Heart left ventricle (tissue), 13 donors: ENCODE measurements around the gene RPS13.

Experiments used
- CTCF ChIP-seq, 12 donors: fragments of 200-600 bp; sonication (generic) in 4 of 12; IDR thresholded peaks; one replicate each; pipeline versions ENCODE4 v1.5.0 to v1.8.0; 2018 to 2022; ENCODE audit warnings: antibody characterized with exemption in 12 of 12, mild to moderate bottlenecking in 5 of 12
- POLR2A ChIP-seq, 2 donors: fragments of 450-650 bp; IDR thresholded peaks; one replicate each; pipeline ENCODE4 v1.6.1; 2017; ENCODE audit warnings: antibody characterized with exemption in 2 of 2, mild to moderate bottlenecking in 2 of 2, moderate library complexity in 2 of 2
- donor health status: ischemic (EF 13 %, LVEDD 7.1; RV severe dilation, severe dysfunction).
- donor health status: DM: no; HTN: yes; CAD: no.
- donor health status: DM: no; HTN: no; CAD: no.
- donor health status: ischemic (EF 25% LVEDD 6.9; RV normal size, moderate dysfunction).
- donor health status: ischemic (EF 25% LVEDD 5.7; RV mildly dilated, moderate dysfunction).
- donor health status: ischemic (EF 35%, LVEDD 5.7; RV mildly dilated, moderate dysfunction).
- donor health status: nonischemic (EF 11% LVEDD 7.7; RV severe dilation, severe dysfunction).
- donor health status: DM: yes; HTN: yes; CAD: no.
- donor health status: PGD.
- donor health status: ischemic (EF 29% LVEDD 5.4; RV normal size, mild dysfunction).
- donor health status: nonischemic (EF 23%, LVEDD 6.1; RV moderate dilation, normal function).

GRCh38 chr11:17046690-17047089 is 30.8 kb downstream of the RPS13 start:
- TF ChIP-seq CTCF (IDR thresholded peaks at IDR 0.05) (no peak), POLR2A (IDR thresholded peaks at IDR 0.05) (no peak)
